GM13976 (cell line): ENCODE results near the gene B3GNT3.

Experiments
- DNase-seq: peaks from one replicate; pipeline ENCODE4 v3.0.0; 2012; ENCODE audit warnings: low spot score
- in situ Hi-C: fragments of 300-500 bp; cut with MboI; formaldehyde crosslinking; loops from one replicate; pipeline ENCODE4 v1.12.0; 2022; ENCODE audit warnings: low sequenced_read_pairs, mixed read lengths, inconsistent platforms; ENCODE audit not compliant: unreplicated experiment
- TF ChIP-seq, protein P1 (sequence below): IDR thresholded peaks from 2 replicates; pipeline ENCODE4 v1.5.1; 2012; ENCODE audit warnings: borderline replicate concordance, mild to moderate bottlenecking; ENCODE audit not compliant: insufficient read depth; ENCODE audit errors: extremely low read depth, missing control alignments, control extremely low read depth

B3GNT3 gene

DNA sequence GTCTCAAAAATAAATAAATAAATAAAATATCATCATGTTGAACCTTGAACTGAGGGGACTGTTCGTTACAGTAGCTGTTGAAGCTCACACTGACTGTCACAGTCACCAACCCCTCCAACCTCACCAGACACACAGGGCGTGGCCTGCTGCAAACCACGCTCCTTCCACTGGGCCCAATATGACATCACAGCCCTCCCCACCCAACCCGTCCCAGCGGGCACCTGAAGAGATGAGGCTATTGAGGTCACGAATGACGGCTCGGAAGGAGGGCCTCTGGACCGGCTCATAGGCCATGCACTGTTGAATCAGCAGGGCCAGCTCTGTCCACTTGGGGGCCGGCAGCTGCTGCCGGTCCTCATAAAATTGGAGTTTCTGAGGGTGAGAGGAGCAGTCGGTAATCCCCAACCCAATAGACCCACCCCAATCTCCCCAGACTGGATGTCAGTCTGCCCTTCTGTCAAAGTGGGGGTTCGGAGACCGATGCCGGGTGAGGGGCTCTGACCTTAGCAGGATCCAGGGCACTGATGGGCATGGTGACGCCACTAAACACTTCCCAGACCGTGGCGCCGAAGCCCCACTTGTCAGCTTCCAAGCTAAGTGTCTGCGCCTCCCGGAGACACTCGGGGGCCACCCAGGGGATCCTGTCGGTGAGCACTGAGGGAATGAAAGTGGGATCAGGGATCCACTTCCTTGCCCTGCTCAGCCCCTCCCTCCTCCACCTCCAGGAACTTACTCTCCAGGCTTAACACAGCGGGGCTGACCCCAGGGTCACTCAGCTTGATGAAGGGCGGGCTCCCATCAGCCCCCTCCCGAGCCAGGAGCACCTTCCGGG, 39.6 kb downstream of the B3GNT3 start:
- TF ChIP-seq, protein P1, sequence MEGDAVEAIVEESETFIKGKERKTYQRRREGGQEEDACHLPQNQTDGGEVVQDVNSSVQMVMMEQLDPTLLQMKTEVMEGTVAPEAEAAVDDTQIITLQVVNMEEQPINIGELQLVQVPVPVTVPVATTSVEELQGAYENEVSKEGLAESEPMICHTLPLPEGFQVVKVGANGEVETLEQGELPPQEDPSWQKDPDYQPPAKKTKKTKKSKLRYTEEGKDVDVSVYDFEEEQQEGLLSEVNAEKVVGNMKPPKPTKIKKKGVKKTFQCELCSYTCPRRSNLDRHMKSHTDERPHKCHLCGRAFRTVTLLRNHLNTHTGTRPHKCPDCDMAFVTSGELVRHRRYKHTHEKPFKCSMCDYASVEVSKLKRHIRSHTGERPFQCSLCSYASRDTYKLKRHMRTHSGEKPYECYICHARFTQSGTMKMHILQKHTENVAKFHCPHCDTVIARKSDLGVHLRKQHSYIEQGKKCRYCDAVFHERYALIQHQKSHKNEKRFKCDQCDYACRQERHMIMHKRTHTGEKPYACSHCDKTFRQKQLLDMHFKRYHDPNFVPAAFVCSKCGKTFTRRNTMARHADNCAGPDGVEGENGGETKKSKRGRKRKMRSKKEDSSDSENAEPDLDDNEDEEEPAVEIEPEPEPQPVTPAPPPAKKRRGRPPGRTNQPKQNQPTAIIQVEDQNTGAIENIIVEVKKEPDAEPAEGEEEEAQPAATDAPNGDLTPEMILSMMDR = no peak
- in situ Hi-C loops = no loop called here

DNA sequence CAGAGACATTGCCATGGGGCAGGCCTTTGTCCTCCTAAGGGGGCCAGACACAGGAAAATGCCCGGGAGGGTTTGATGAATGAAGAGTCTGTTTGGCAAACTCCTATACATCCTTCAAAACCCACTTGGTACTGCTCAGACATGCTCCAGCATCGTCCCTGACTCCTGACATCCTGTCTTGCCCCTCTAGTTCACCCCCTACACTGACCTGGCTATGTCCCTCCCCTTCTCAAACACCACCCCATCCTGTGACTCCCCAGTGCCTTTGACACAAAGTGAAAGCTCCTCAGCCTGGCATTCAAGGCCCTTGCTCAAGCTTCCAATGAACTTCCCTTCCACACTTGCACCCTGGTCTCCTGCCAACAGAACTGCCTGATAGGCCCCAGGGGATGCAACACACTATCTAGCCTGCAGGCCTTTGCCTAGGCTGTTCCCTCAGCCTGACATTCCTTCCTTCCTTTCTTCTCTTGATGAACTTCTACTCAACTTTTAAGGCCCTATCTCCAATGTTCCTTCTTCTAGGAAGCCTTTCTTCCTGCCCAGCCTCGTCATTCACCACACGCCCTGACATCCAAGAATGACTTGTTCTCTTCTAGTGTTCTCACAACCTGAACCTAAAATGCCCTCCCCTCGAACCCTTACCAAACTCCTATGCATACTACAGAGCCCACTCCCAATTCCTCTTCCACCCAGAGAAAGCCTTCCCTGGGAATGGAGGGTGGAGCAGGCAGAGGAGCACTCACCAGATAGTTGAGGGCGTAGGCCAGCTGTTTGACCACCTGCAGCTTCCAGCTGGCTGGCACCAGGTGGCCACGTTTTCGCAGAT, 40.5 kb downstream of the B3GNT3 start:
- TF ChIP-seq, protein P1 = no peak
- in situ Hi-C loops = no loop called here
- no peak for DNase-seq

More for the DNA sequence above, 39.6 kb downstream of the B3GNT3 start:
- DNase-seq = no peak

DNA sequence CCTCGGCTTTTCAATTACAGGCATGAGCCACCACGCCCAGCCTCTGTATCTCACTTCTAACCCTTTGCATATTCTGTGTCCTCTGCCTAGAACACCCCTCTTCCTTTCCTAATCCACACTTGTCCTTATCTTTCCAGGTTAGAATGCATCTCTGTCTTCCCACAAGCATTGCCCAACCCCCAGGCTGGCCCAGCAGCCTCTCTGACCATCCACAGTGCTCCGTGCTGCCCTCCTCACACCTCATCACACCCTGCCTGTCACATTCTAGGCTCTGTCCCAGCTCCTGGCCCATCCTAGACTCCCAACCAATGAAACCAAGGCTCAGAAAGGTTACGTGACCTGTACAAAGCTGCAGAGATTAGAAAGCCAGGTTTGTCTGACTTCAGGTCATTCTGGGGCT, 41.6 kb downstream of the B3GNT3 start:
- in situ Hi-C loops = no loop called here
- TF ChIP-seq, protein P1 = no peak
- DNase-seq = no peak

DNA sequence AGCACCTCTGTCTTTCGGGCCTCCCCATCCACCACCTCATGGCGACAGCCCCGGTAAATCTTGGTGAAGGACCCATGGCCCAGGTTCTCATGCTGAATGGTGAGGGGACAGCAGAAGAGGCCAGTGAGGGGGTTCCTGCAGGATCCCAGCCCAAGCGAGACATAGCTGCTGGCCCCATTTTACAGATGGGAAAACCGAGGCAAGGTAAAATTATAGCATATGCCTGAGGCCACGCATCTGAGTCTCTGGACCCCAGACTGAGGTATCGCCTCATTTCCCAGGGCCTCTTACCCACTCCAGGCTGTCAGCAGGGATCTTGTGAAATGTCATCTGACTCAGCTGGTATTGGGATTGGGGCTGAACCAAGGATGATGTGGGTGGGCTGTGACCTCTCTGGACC, 43.0 kb downstream of the B3GNT3 start:
- in situ Hi-C loops = no loop called here
- no peak for DNase-seq
- TF ChIP-seq, protein P1 = no peak

DNA sequence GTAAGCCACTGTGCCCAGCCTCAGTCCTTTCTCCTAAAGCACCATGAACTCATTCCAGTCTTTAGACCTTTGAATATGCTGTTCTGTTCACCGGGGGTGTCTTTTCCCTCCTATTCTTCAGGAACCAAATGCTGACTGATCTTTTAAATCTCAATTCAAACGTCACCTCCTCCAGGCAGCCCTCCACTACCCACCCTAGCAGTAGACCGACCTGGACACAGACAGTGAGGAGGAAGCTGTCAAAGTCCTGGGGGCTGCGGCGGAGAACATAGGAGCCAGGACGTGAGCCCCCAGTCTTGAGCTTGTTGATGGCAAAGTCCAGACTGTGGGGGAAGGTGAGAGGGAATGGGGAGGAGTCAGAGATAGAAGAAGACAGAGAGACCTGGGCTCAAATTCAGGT, 45.1 kb downstream of the B3GNT3 start:
- in situ Hi-C loops = no loop called here
- TF ChIP-seq, protein P1 = no peak
- DNase-seq = no peak

DNA sequence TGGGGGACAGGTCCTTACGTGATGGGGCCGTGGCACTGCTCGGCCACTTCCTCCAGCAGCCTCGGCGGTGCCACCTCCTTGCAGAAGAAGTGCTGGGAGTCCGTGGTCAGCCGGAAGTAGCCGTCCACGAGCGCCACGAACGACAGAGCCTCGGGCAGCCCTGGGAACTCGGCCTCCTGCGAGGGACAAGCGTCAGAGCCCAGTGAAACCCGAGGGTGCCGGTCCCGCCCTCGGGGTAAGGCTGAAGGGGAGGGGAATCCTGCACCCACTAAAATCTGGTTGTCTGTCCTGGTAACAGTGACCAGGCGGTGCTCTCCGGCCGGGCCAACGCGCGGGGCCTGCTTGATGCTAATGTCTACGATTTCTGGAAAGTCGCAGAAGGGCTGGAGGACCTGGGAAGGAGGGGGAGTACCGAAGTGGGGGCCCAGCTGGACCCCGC, 46.5 kb downstream of the B3GNT3 start:
- TF ChIP-seq, protein P1 = no peak
- in situ Hi-C loops = no loop called here
- DNase-seq = no peak
